Measurements from ENCODE around the gene KRTAP4-7.
"Not testable (repeated sequence)": the region's sequence is repeated elsewhere in the genome, so short reads cannot be mapped to it uniquely, and the experiment has no call there.

The KRTAP4-7 gene

GRCh38 chr17:41084100-41084856 lies at the start of gene KRTAP4-7:
Gene KRTAP4-7 (plus strand): TSS chr17:41084150. CDS start chr17:41084207, 57 bp downstream.
- not testable (repeated sequence) for DNase-seq

- not testable (repeated sequence) for DNase-seq
These were observed 49.5 kb upstream of the KRTAP4-7 start, which contains the start of gene KRTAP1-3 for GRCh38 chr17:41034346-41034935. Gene KRTAP1-3 (minus strand): TSS chr17:41034874. CDS start chr17:41034821, 53 bp downstream.

DNA sequence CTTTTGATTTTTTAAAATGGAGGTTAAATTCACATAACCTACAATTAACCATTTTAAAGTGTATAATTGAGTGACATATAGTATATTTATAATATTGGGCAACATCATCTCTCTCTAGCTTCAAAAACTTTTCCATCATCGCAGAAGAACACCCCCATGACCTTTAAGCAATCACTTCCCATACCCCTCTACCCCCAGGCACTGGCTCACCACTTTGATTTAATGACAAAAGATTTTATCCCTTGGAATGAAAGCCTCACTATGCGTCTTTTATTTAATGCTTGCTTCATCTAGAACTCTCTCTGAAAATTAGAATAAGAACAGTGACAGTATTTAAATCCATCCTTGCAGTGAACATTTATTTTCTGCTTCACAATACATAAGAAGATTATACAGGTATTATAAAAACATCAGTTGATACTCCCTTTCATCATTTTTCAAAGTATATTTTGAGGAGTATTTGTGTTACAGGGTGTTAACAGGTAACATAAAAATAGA lies 46.0 kb upstream of the KRTAP4-7 start:
- DNase-seq = no peak

GRCh38 chr17:41040783-41041571 lies 43.0 kb upstream of the KRTAP4-7 start, which contains the start of gene KRTAP1-1:
Gene KRTAP1-1 (minus strand): TSS chr17:41041450. CDS start chr17:41041397, 53 bp downstream.
- DNase-seq = not testable (repeated sequence)

DNA sequence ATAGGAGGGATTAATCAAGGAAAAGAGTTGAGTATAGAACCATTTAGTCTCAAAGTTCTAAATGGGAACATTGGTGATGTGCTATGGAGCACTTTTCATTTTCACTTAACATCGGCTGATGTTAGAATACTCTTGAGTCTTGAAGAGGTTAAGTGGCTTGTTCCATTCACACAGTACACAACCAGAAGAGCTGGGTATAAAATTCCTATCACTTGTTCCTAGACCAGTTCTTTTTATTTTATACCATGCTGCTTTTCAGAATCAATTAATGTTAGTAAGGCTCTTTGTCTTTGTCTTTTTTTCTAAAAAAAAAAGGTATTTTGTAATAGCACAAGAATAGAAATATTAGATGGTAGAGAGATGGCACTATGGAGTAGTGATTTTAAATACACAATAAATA lies 41.0 kb upstream of the KRTAP4-7 start:
- DNase-seq = no peak

DNA sequence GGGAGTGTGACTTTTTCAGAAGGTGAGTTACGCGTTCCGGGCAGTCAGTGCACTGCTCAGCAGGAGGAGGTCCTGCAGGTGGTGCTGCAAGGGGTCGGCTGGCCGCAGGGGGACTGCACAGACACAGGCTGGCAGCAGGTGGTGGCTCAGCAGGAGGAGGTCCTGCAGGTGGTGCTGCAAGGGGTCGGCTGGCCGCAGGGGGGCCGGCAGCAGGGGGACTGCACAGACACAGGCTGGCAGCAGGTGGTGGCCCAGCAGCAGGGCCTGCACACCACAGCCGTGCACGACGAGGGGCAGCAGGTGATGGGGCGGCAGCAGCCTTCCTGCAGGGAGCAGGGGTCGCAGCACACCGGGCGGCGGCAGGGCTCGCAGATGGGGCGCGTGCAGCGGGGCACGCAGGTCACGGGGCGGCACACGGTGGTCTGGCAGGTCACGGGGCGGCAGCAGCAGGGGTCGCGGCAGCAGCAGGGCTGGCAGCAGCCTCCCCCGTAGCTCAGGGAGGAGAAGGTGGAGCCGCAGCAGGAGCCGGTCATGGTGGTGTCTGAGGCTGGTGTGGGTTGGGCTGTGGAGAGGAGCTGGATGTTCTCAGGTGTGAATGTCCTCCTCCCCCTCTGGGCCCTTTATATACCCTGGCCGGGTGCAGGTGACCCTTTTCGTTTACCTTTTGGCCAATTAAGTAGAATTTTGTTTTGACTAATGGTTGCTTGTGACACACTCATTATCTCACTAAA lies 37.0 kb upstream of the KRTAP4-7 start, which contains the start of gene KRTAP2-1:
Gene KRTAP2-1 (minus strand): TSS at position 582 of the 731 bp plus-strand sequence. CDS start 49 bp downstream, at position 533.
- DNase-seq = not testable (repeated sequence)

- no peak for DNase-seq
These were observed 35.5 kb upstream of the KRTAP4-7 start for GRCh38 chr17:41048441-41048840.

DNA sequence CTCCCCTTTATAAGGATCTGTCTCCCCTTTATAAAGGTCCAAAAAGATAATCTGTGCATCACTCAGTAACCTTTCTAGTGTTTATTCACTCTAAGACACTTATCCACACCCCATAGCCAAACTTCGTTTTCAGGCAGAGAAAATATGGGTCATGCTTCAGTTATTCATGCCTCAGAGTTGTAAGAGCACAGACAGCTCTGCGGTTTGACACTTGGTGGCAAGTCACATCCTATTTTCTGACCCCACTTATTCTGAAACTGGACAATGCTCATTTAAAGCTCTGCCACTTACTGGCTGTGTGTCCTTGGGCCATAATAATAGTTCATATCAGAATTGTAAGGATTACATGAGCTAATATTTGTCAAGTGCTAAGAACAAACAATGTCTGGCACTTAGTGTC lies 34.8 kb upstream of the KRTAP4-7 start:
- DNase-seq = no peak

DNA sequence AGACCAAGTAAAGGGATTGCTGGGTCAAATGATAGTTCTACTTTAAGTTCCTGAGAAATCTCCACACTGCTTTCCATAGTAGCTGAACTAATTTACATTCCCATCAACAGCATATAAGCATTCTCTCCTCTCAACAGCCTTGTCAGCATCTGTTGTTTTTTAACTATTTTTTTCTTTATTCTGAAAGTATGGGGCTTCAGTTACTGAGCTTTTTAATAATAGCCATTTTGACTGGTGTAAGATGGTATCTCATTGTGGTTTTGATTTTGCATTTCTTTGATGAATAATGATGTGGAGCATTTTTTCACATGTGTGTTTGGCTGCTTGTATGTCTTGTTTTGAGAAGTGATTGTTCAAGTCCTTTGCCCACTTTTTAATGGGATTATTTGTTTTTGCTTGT lies 31.4 kb upstream of the KRTAP4-7 start:
- DNase-seq = no peak

GRCh38 chr17:41054025-41054424 lies 29.9 kb upstream of the KRTAP4-7 start:
- no peak for DNase-seq

DNA sequence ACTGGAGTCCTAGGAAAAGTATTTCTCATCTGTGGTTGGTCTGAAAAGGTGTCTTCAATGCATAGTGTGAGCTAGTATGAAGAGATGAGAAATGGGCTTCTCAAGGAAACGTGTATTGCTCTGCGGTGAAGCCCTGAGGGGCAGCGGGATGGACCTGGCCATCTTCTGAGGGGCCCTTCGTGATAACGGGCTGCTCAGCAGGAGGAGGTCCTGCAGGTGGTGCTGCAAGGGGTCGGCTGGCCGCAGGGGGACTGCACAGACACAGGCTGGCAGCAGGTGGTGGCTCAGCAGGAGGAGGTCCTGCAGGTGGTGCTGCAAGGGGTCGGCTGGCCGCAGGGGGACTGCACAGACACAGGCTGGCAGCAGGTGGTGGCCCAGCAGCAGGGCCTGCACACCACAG lies 29.4 kb upstream of the KRTAP4-7 start:
- not testable (repeated sequence) for DNase-seq

GRCh38 chr17:41055130-41055529 lies 28.8 kb upstream of the KRTAP4-7 start, which contains the start of gene KRTAP2-2:
Gene KRTAP2-2 (minus strand): TSS chr17:41055230. CDS start chr17:41055211, 19 bp downstream.
- DNase-seq = not testable (repeated sequence)

DNA sequence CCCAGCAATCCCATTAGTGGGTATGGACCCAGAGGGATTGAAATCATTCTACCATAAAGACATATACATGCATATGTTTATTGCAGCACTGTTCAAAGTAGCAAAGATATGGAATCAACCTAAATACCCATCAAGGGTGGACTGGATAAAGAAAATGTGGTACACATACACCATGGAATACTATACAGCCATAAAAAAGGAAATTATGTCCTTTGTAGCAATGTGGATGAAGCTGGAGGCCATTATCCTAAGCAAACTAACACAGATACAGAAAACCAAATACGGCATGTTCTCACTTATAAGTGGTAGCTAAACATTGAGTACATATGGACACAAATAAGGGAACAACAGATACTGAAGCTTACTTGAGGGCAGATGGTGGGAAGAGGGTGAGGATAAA lies 26.4 kb upstream of the KRTAP4-7 start:
- no peak for DNase-seq

DNA sequence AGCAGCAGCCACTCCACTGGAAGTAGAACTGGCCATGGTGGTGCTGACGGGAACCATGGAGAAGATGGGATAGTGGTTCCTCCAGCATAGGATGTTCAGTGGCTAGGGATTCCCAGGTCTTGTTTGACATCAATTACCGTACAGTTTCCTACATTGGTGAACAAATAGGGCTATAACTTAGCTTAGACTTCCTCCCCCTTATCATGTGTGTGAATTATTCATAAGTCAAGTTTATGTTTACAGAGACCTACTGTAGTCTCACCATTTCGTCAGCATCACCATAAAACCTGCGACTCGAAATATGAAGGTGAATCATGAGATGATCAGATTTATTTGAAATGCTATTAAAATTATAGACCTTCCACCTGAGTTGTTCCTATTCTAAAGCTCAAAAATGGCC lies 25.2 kb upstream of the KRTAP4-7 start:
- DNase-seq = peak; percentile 50

DNA sequence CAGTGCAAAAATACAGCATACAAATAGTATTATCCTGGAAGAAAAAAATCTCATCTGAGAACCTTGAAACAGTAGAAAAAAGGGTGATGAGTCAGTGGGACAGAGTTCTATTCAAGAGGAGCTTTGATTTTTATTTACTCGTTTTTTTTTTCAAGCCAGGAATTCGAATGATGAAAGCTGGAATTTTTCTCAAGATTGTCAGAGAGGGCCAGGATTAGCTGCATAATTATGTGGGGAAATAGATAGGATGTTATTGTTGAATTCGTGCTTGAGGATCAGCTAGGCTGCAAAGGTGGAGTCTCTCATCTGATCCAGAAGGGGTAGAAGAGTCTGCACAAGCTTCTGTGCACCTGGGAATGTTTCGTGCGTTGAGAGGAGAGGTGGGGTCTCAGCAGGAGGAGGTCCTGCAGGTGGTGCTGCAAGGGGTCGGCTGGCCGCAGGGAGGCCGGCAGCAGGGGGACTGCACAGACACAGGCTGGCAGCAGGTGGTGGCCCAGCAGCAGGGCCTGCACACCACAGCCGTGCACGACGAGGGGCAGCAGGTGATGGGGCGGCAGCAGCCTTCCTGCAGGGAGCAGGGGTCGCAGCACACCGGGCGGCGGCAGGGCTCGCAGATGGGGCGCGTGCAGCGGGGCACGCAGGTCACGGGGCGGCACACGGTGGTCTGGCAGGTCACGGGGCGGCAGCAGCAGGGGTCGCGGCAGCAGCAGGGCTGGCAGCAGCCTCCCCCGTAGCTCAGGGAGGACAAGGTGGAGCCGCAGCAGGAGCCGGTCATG lies 24.5 kb upstream of the KRTAP4-7 start:
- DNase-seq = peak; percentile 89

DNA sequence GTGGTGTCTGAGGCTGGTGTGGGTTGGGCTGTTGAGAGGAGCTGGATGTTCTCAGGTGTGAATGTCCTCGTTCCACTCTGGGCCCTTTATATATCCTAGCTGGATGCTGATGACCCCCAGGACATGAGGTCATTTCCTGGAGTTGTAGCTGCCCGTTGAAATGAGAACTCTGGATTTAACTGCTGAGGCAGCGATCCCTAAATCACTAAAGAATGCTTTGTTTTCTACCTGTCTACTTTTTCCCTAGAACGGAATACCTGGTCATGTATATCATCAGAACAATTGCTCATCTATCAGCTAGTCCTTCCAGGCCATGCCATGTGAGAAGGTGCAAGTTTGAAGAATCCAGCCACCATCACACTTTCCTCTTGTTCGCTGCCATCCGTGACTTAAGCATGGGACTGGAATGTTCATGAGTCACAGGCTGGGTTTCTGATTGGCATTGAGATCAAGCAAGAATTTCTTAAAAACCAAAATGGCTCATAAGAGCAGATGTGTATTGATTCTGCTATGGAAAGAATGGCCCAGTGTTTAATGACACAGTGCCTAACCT lies 23.8 kb upstream of the KRTAP4-7 start, which contains the start of gene KRTAP2-3:
Gene KRTAP2-3 (minus strand): TSS at position 63 of the 553 bp plus-strand sequence. CDS start 64 bp downstream, outside the sequence.
- peak; percentile 99 for DNase-seq

DNA sequence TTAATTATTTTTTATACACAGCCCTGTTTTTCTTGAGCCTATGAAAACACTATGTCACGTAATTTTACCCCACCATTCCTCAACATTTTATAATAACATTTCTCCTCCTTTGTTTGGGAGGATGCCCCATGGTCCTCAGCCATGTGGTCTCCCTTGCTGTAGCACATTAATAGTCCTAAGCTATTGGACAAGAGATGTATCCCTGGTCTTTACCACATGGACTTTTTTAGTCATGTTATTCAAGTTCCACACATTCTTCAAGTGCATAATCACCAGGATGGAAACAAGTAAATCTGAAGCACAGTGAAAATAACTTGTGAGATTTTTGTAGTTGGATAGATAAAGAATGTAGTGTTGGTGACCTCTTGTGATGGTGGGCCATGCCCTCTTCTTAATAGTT lies 22.0 kb upstream of the KRTAP4-7 start:
- peak; percentile 93 for DNase-seq

- no peak for DNase-seq
These were observed 20.5 kb upstream of the KRTAP4-7 start for GRCh38 chr17:41063449-41063848.

DNA sequence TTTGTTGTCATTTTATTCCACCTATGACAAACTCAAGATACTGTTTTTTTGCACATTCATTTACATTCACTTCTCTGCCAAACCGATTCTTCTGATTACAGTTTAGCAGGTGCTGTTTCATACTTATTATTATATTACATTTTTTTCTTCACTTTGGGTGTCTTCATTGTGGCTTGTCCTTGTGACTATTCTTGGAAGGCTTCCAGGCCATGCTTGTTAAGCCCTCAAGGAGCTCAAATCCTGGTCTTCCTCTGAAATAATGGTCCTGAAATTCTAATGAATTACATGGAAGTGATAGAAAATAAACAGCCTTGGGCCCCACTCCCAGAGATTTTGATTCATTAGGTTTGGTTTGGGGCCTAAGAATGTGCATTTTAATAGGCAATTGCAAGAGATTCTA lies 19.6 kb upstream of the KRTAP4-7 start:
- no peak for DNase-seq

DNA sequence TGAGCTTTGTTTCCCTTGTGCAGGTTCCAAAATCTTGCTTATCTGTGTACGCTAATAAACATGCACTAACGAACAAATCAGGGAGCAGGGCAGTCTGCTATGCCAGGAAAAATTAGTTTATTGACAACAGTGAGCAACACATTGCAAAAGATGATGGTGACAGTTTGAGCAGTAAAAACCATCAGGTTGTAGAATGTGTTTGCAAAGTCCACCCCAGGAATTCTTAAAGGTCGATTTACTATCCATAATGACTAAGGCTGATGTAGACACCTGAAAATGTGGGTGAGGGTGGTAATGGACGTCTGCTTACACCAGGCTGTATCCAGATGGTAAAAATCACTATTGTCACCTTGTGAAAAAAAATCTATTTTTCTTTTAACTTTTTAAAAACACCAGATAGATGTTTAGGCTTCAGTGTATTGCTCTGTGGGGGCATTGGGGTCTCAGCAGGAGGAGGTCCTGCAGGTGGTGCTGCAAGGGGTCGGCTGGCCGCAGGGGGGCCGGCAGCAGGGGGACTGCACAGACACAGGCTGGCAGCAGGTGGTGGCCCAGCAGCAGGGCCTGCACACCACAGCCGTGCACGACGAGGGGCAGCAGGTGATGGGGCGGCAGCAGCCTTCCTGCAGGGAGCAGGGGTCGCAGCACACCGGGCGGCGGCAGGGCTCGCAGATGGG lies 18.8 kb upstream of the KRTAP4-7 start:
- not testable (repeated sequence) for DNase-seq

Data from kidney glomerular epithelial cell (primary cell).